NCI-H2029 (cell line): ENCODE results near the gene RHBG.
"Not testable (repeated sequence)": the region's sequence is repeated elsewhere in the genome, so short reads cannot be mapped to it uniquely, and the experiment has no call there.

Experiments
- DNase-seq: peaks from one replicate; lab custom pipeline; 2025; lab: John Stamatoyannopoulos, UW

Gene RHBG

DNA sequence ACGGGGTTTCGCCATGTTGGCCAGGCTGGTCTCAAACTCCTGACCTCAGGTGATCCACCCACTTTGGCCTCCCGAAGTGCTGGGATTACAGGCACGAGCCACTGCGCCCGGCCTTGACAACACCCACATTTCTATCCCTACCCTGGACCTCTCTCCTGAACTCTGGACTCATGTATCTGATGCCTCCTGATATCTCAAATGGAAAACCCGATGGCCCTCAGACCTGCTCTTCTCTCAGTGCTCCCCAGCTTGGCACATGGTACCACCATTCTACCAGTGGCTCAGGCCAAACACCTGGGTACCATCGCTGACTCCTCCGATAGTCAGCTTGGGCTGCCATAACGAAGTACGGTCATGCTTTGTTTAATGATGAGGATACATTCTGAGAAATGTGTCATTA is 8.5 kb upstream of the RHBG start:
- DNase-seq = no peak

DNA sequence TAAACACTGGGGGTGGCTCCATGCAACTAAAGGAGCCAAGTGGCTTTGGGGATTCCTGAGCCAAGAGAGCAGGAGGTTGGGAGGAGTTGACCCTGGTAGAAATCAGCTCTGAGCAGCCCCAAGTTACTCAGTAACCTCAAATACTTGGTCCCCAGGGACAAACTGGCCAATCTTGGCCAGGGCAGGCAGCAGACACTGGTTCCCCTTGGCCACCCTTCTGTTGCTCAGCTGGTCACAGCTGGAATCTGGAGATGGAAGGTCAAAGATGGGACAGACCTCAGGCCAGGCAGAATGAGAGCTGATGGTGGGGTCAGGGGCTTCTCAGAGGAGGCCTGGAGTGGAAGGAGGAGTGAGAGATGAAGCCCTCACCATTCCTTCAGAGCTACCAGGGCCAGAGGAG is 3.3 kb upstream of the RHBG start:
- no peak for DNase-seq

- DNase-seq = no peak
Observed at GRCh38 chr1:156366378-156367166, 2.4 kb upstream of the RHBG start.

GRCh38 chr1:156367383-156368156 is 1.4 kb upstream of the RHBG start:
- no peak for DNase-seq

- DNase-seq = no peak
Observed at GRCh38 chr1:156368157-156368658, 803 bp upstream of the RHBG start.

GRCh38 chr1:156369685-156370286 is 775 bp downstream of the RHBG start:
- DNase-seq = not testable (repeated sequence)

DNA sequence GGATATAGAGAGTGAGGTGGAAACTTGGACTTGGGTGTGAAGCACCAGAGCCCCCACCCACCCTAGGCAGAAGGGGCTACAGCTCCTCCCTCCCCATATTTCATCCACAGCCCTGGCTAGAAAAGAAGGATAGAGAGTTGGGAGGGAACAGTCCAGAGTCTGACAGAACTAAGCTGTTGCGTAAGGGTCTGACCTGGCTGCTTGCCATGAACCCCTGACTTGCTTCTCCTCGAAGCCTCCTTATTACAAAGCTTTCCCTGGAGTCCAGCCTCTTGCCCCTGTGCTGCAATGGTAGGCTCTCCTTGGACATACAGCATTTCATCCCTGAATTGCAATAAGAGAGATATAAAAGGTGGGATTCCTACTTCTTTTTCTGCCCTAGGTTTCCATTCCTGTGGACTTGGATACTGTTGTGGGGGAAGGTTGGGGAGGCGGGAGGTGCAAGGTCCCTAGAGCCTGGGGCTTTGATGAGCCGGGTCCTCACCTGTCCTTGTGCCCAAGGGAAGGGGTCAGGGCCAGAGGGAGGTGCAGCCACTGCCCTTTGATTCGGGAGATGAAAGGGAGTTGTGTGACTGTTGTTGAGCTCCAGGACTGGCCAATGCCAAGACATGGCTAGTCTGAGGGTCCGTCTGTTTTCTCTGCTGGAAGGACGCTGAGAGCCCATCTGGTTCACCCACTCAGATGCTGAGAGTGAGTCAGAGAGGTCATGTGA is 2.7 kb downstream of the RHBG start:
- no peak for DNase-seq

DNA sequence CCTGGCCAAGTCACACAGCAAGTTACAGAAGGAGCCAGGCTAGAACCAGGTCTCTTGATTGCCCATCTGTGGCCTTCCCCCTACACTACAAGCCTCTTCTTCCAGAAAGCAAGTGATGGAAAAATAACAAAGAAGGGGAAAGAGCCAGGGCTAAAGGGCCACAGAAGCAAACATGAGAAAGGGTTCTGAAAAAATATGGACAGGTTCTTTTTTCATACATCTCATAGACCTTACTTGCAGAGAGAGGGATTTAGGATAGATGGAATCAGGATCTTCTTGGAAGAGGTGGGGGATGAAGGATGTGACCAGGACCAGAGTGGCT is 3.2 kb downstream of the RHBG start:
- no peak for DNase-seq

DNA sequence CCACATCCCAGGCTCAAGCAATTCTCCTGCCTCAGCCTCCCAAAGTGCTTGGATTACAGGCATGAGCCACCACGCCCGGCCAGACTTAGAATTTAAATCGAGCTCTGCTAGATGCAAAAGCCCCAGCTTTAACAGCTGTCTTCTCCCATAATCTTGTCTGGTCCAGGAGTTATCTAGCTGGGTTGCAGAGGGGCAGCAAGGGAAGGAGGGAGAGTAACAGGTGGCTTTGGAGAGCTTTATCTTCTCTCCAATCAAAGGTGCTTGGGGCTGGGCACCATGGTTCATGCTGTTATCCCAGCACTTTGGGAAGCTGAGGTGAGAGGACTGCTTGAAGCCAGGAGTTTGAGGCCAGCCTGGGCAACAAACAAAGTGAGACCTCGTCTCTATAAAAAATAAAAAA is 3.9 kb downstream of the RHBG start:
- no peak for DNase-seq

DNA sequence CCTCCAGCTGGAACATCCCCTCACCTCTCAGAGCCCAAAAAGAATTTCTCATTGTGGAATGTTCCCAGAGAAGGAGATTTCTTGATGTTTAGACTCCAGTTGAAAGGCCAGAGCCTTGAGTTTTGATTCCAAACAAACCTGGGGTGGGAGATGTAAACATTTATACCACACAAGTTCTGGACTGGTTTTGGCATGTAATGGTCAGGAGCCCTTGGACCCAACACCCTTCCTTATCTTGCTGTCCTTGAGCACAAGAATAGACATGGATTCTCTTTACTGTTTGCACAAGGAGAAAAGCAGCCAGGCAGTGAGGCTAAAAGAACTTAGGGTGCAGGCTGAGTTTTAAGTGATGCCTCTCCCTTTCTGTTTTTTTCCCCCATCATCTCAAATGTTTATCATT is 4.5 kb downstream of the RHBG start:
- DNase-seq = no peak

- DNase-seq = no peak
Observed at GRCh38 chr1:156376146-156376545, 7.1 kb downstream of the RHBG start.

- no peak for DNase-seq
Observed at GRCh38 chr1:156376958-156377919, 8.2 kb downstream of the RHBG start.

DNA sequence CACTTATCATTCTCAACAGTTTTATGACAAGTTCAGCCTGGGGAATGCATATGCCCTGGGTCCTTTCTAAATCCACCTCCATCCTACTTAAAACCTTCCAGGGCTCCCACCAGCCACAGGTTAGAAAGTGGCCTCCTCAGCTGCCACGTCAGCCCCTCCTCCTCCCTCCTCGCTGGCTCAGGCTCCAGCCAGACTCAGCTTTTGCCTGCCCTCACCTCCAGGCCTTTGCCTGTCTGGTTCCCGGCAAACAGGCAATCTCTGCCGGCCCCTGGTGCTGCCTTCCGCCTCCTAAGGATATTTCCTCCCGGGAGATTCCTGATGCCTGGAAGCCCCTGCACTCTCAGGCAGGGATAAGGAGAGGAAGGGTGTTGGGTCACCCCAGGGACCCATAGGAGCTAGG is 9.5 kb downstream of the RHBG start:
- DNase-seq = no peak

GRCh38 chr1:156379420-156380165 is 10.6 kb downstream of the RHBG start:
- no peak for DNase-seq

DNA sequence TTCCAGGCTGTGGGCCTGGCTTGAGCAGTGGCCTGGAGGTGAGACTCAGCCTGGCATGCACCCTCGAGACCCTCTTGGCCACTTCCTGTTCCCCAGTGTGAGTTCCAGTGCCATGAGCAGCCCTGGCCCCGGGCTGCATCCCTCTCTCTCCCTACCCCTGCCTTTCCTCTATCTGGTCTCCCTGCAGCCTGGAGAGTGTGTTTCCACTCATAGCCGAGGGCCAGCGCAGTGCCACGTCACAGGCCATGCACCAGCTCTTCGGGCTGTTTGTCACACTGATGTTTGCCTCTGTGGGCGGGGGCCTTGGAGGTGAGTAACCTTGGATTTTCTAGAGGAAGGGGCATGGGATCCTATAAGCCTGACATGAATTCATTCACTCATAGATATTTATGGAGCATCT is 13.6 kb downstream of the RHBG start:
- DNase-seq = no peak

DNA sequence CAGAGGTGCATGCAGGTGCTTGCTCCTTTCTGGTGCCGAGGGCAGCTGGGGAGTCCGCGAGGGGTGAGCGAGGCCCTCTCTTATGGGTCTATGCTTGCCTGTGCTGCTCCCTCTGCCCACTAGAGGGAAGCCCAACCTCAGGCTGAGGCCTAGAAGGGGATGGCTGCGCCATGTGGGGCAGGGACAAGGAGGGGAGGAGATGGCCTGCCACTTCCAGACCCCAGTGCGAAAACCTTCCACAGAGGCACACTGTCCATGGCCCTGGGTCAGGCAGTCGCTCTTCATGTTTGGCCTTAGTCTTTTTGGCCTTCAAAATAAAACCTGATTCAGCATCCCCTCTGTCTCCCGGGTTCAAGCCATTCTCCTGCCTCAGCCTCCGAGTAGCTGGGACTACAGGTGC is 14.0 kb downstream of the RHBG start:
- DNase-seq = peak; percentile 17

DNA sequence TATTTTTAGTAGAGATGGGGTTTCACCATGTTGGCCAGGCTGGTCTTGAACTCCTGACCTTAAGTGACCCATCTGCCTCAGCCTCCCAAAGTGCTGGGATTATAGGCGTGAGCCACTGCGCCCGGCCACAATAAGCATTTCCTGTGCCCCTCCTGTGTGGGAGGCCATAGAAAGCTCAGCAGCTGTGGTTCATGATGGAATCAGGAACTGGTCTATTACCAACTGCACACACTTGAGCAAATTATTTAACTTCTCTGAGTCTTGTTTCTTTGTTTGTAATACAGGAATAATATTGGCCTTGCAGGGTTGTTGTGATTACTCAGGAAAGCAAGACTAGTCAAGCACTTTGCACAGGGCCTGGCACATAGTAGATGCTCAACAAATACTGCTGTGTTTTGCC is 15.0 kb downstream of the RHBG start:
- no peak for DNase-seq

DNA sequence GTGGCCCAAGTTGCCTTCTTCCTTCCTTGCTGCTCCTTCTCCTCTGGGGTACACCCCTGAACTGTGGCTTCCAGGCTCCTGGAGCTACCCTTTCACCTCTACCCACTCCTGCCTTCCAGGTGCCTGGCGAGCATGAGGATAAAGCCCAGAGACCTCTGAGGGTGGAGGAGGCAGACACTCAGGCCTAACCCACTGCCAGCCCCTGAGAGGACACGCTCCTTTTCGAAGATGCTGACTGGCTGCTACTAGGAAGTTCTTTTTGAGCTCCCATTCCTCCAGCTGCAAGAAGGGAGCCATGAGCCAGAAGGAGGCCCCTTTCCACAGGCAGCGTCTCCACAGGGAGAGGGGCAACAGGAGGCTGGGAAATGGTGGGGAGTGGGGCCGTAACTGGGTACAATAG is 15.6 kb downstream of the RHBG start:
- no peak for DNase-seq

DNA sequence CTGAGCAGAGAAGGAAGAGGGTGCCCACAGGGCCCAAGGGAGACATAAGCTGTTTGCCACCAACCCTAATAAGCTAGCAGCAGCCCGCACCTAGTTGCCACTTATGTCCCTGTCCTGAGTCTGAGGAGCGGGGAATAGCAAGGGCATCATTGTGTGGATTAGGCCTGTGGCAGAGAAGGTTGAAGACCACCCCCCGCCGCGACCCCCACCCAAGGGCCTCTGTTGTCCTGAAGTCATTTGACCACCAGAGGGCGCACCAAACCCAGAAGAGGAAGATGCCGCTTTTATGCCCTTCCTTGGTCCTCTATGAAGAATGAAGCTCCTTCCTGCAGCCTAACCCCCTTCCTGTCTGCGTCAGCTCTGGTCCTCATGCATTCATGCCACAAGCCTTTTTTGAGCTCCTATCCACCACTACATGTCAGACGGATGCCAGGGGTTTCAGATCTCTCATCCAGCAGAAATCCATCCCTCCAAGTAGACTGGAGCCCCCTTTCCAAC is 16.6 kb downstream of the RHBG start:
- DNase-seq = peak; percentile 63

DNA sequence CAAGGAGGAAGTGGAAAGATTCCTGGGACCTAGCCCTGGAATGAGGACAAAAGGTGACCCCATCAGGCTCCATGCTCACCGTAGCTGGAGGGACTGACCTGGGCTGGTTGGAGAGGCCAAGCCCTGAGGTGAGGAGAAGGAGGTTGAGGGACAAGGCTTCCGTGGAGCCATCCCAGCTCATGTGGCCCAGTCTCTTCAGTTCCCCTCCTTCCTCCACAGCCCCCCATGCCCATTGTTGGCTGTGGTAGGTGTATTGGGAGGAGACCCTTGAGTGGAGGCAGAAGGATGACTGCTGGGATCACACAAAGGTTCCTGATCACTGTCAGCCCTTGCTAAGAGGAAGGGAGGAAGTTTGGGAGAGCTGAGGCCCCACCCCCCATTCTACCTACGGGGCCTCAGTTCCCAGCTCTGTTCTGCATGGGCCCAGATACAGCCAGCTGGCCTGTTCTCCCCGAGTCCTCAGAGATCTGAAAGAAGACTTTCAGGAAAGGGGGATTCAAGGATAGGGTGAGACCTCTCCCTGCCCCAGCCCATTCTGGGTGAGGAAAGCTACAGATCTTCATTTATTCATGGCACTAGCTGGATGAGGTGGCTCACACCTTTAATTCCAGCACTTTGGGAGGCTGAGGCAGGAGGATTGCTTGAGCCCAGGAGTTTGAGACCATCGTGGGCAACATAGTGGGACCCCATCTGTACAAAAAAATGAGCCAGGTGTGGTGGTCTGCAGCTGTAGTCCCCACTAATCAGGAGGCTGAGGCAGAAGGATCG is 17.3 kb downstream of the RHBG start:
- DNase-seq = no peak
